ENCODE data around the gene RBP5. TPM values are rescaled to one million over a fixed set of nuclear protein-coding genes. Genes with fewer than 3 reads are reported as not detected.

Gene RBP5
- polyA plus RNA-seq, 3 donors, result 50.9 to 65.4 (median 52.6) TPM

GRCh38 chr12:7079826-7080125, 48.9 kb downstream of the RBP5 start:
- no peak for DNase-seq (ENCODE audit: low read depth in 3 of 3, low spot score in 2 of 3)

GRCh38 chr12:7078163-7078562, 50.5 kb downstream of the RBP5 start:
- DNase-seq (ENCODE audit: low read depth in 3 of 3, low spot score in 2 of 3), result no peak

- DNase-seq (ENCODE audit: low read depth in 3 of 3, low spot score in 2 of 3), result no peak
Observed at GRCh38 chr12:7076493-7076892, 52.2 kb downstream of the RBP5 start.

GRCh38 chr12:7075939-7076338, 52.8 kb downstream of the RBP5 start:
- DNase-seq (ENCODE audit: low read depth in 3 of 3, low spot score in 2 of 3), result no peak

- no peak for DNase-seq (ENCODE audit: low read depth in 3 of 3, low spot score in 2 of 3)
Observed at GRCh38 chr12:7075518-7075917, 53.2 kb downstream of the RBP5 start.

- DNase-seq (ENCODE audit: low read depth in 3 of 3, low spot score in 2 of 3), result no peak
Observed at GRCh38 chr12:7073946-7074345, 54.7 kb downstream of the RBP5 start.

Other genes starting within 250 kb of the RBP5 start
- gene LRRC23, start 224.1 kb downstream of the RBP5 start, polyA plus RNA-seq (ENCODE audit: insufficient read length in 3 of 3), result 10 to 100 TPM; 19.1 to 23.5 (median 23.4) TPM
- gene ENO2, start 214.3 kb downstream of the RBP5 start, polyA plus RNA-seq (ENCODE audit: insufficient read length in 3 of 3), result 10 to 100 TPM; 12.0 to 12.5 (median 12.2) TPM
- 10 to 100 TPM; 83.9 to 95.0 (median 90.0) TPM for gene ATN1, start 200.9 kb downstream of the RBP5 start, polyA plus RNA-seq (ENCODE audit: insufficient read length in 3 of 3)
- 1 to 10 TPM in 2 of 3 donors, not detected in 1; 5.0 to 6.0 TPM for gene RNU7-1, start 185.1 kb downstream of the RBP5 start, polyA plus RNA-seq (ENCODE audit: insufficient read length in 3 of 3)
- gene C12orf57, start 184.9 kb downstream of the RBP5 start, polyA plus RNA-seq (ENCODE audit: insufficient read length in 3 of 3), result 100 to 1,000 TPM; 146 to 155 (median 153) TPM
- 10 to 100 TPM; 19.0 to 21.1 (median 19.5) TPM for gene PTPN6, start 177.5 kb downstream of the RBP5 start, polyA plus RNA-seq (ENCODE audit: insufficient read length in 3 of 3)
- 100 to 1,000 TPM; 256 to 268 (median 266) TPM for gene PHB2, start 158.2 kb downstream of the RBP5 start, polyA plus RNA-seq (ENCODE audit: insufficient read length in 3 of 3)
- gene EMG1, start 158.0 kb downstream of the RBP5 start, polyA plus RNA-seq (ENCODE audit: insufficient read length in 3 of 3), result 10 to 100 TPM; 41.6 to 48.2 (median 45.0) TPM
- gene LPCAT3, start 110.4 kb downstream of the RBP5 start, polyA plus RNA-seq (ENCODE audit: insufficient read length in 3 of 3), result 10 to 100 TPM; 61.5 to 68.3 (median 65.3) TPM
- 10 to 100 TPM; 49.2 to 60.0 (median 50.5) TPM for gene C1S, start 68.2 kb downstream of the RBP5 start, polyA plus RNA-seq (ENCODE audit: insufficient read length in 3 of 3)
- gene C1R, start 36.4 kb downstream of the RBP5 start, polyA plus RNA-seq (ENCODE audit: insufficient read length in 3 of 3), result 10 to 100 TPM; 36.0 to 50.6 (median 45.8) TPM
- gene C1RL, start 19.7 kb downstream of the RBP5 start, polyA plus RNA-seq (ENCODE audit: insufficient read length in 3 of 3), result 10 to 100 TPM; 27.4 to 30.0 (median 29.4) TPM
- gene CLSTN3, start 1.5 kb upstream of the RBP5 start, polyA plus RNA-seq (ENCODE audit: insufficient read length in 3 of 3), result 100 to 1,000 TPM in 1 of 3 donors, 10 to 100 TPM in 2; 90.0 to 105 (median 95.6) TPM
- 10 to 100 TPM; 39.0 to 51.5 (median 48.8) TPM for gene PEX5, start 60.8 kb upstream of the RBP5 start, polyA plus RNA-seq (ENCODE audit: insufficient read length in 3 of 3)
- not detected for gene ACSM4, start 175.2 kb upstream of the RBP5 start, polyA plus RNA-seq (ENCODE audit: insufficient read length in 3 of 3)